Stimulated activated effector memory CD8-positive, alpha-beta T cell treated with anti-CD3 and anti-CD28 coated beads, Interleukin-12 subunit alpha, Interleukin-12 subunit beta, amount 100 ng/mL, for 72 hours (primary cell): ENCODE results near the gene PGA4.
"Not testable (repeated sequence)": the region's sequence is repeated elsewhere in the genome, so short reads cannot be mapped to it uniquely, and the experiment has no call there.

Source experiments
- ATAC-seq: fragments of 150-1000 bp; cut with Tn5 transposase; 2 replicates; pipeline ENCODE4 v1.10.0; 2021
- DNase-seq, 2 donors: peaks; one replicate each; pipeline ENCODE4 v3.0.0; 2021 to 2022; ENCODE audit warnings: low spot score in 2 of 2
- H3K27ac Mint-ChIP-seq: one replicate; pipeline ENCODE4 v1.8.0; 2022; ENCODE audit warnings: mild to moderate bottlenecking, mixed read lengths
- H3K36me3 Mint-ChIP-seq: one replicate; pipeline ENCODE4 v1.8.0; 2022; ENCODE audit warnings: mild to moderate bottlenecking, mixed read lengths
- H3K4me1 Mint-ChIP-seq: one replicate; pipeline ENCODE4 v1.8.0; 2022; ENCODE audit warnings: mixed read lengths
- H3K4me3 Mint-ChIP-seq: one replicate; pipeline ENCODE4 v1.8.0; 2022; ENCODE audit warnings: mild to moderate bottlenecking, mixed read lengths
- H3K9me3 Mint-ChIP-seq: one replicate; pipeline ENCODE4 v1.8.0; 2022; ENCODE audit warnings: mixed read lengths

Gene PGA4

DNA sequence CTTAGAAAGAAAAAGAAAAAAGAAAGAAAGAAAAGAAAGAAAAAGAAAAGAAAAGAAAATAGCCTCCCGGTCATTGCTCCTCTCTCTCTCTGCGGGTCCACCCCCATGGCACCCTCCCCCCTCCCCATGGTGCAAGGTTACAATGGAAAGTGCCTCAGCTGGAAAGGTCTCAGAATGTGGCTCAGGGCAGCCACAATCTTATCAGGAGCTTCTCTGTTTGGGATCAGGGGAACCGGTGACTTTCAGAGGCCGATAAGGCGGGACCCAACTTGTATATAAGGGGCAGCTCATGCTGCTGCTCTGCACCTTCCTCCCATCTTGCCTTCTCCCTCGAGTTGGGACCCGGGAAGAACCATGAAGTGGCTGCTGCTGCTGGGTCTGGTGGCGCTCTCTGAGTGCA, at the start of gene PGA4:
TSS of gene PGA4 (plus strand) at position 301 of the 400 bp plus-strand sequence. CDS start at position 355, 54 bp downstream.
- H3K4me3 Mint-ChIP-seq, H3K4me1 Mint-ChIP-seq, ATAC-seq, H3K9me3 Mint-ChIP-seq, DNase-seq, H3K27ac Mint-ChIP-seq, H3K36me3 Mint-ChIP-seq: not testable (repeated sequence)

DNA sequence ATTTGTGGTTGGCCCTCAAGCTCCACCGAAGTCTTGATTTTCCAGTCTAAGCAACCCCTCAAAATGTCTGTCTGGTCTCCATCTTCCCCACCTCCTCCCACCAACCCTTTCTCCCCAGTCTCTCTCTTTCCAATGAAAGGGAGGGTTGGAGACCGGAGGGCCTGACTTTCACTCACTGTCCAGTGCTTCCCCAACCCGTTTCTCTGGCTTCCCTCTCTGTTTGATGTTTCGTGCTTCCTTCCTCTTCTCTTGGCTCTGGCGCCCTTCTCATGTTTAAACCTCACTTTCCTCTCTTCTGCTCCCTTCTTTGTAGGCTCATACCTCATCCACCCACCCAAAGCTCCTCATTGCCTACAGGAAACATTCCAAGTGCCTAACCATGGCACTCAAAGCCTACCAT, 49.8 kb upstream of the PGA4 start:
- Mint-ChIP-seq H3K9me3 (no peaks in the 10 kb centered on the region), H3K4me1 (peaks cover 14% of the 10 kb centered on the region), H3K4me3 (no peak overlapping the region), H3K27ac (peak overlapping the region; percentile 60), H3K36me3 (no peaks in the 10 kb centered on the region)
- ATAC-seq (no peak), DNase-seq (no peak)

DNA sequence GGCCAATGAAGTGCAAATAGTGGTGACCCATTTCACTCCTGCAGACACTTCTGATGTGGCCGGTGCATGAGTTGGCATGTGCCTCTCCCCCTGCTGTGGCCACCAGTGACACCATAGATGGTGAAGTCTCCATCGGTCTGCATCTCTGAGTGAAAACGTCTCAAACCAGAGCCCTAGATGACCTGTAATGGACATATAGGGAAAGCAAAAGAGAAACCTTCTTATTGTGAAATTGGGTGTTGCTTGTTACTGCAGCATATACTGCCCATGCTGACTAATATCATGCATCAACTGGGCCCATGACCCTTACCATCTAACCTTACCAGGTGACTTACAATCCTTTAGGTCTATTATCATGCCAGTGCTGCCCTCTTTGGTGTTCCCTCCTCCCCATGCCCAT, 49.3 kb upstream of the PGA4 start:
- no peak for DNase-seq
- Mint-ChIP-seq H3K9me3 (no peaks in the 10 kb centered on the region), H3K4me3 (no peak overlapping the region), H3K27ac (no peak overlapping the region), H3K4me1 (peaks cover 14% of the 10 kb centered on the region), H3K36me3 (no peaks in the 10 kb centered on the region)
- peak; percentile 26 for ATAC-seq

DNA sequence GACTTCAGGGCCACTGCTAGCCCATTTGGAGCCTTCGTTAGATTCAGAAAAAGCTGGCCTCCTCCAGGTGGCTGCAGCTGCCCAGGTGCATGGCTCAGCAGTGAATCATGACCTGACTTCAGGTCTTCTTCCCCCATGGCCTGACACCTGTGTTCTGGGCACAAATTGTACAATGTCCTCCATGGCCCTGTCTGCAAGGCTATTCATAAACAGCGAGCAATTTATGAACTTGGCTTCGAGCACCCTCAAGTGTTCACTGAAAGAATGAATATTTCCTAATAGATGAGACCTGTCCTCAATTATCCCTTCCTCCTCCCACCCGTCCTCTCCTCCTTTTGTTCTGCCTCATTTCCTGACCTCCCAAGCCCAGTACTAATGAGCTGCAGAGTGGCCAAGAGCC, 48.7 kb upstream of the PGA4 start:
- H3K36me3 Mint-ChIP-seq = no peaks in the 10 kb centered on the region
- no peaks in the 10 kb centered on the region for H3K9me3 Mint-ChIP-seq
- H3K4me3 Mint-ChIP-seq = no peak overlapping the region
- no peak overlapping the region for H3K27ac Mint-ChIP-seq
- ATAC-seq = no peak
- DNase-seq = no peak
- peaks cover 14% of the 10 kb centered on the region for H3K4me1 Mint-ChIP-seq

DNA sequence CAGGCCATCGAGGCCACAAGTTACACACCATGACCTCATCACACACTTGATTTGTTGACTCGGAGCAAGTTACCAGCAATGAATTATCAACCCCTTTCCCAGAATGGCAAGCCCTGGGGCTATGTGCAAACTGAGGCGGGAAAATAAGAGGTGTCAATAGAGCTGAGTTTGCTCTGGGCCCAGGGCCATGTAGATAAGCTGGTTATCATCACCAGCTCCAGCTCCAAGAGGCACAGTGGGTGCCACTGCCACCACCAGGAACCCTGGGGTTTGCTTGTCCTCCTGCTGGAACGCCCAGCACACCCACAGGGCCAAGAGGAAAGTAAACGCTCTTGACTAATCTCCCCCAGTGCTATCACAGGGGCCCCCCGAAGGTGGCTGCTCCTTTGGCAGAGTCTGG, 47.9 kb upstream of the PGA4 start:
- DNase-seq = no peak
- no peak for ATAC-seq
- Mint-ChIP-seq H3K4me3 (no peak overlapping the region), H3K4me1 (peaks cover 14% of the 10 kb centered on the region), H3K9me3 (no peaks in the 10 kb centered on the region), H3K36me3 (no peaks in the 10 kb centered on the region), H3K27ac (no peak overlapping the region)

DNA sequence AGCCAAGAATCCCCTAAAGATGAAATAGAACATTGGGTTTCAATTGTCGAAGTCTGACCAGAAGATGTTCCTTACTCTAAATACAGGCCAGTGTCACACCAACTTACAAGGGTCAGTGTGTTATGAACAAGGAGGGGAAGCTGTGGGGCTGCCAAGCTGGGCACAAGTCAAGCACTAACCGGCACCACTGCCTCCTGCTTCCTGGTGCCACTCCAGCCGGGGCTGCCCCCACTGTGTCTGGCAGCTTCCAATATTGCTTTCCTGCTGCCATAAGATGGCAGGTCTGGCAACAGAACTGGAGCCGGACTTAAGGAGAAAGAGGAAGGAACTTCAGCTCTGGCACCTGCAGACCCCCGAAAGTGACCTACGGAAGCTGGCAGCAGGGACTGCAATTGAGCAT, 47.2 kb upstream of the PGA4 start:
- Mint-ChIP-seq H3K4me3 (no peak overlapping the region), H3K9me3 (no peaks in the 10 kb centered on the region), H3K27ac (no peak overlapping the region), H3K36me3 (no peaks in the 10 kb centered on the region), H3K4me1 (peaks cover 14% of the 10 kb centered on the region)
- no peak for ATAC-seq
- DNase-seq = no peak

DNA sequence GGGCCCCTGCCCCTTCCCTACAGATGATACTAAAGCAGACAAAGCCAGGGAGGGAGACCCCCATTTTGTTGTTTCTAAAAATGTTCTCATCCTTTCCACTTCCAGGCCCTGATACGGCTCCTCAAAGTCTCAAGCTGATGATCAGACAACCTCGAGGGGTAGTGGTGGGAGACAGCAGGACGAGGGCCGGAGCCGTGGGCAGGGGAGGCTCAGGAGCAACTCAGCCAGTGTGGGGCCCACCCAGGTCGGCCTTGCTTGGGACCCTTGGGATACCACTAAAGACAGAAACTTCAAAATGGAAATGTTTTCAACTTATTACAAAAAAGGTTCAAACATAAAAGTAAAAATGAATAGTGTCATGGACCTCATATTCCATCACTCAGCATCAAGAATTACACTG, 45.7 kb upstream of the PGA4 start:
- Mint-ChIP-seq H3K27ac (no peak overlapping the region), H3K4me1 (peaks cover 14% of the 10 kb centered on the region), H3K36me3 (no peaks in the 10 kb centered on the region), H3K9me3 (no peaks in the 10 kb centered on the region), H3K4me3 (no peak overlapping the region)
- ATAC-seq (no peak), DNase-seq (no peak)

DNA sequence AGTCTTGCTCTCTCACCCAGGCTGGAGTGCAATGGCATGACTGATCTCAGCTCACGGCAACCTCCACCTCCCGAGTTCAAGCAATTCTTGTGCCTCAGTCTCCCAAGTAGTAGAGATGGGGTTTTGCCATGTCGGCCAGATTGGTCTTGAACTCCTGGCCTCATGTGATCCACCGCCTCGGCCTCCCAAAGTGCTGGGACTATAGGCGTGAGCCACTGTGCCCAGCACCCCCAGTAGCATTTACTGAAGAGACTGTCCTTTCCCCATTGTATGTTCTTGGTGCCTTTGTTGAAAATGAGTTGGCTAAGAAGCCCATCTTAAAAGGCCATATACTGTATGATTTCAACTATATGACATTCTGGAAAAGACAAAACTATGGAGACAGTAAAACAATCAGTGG, 41.9 kb upstream of the PGA4 start:
- ATAC-seq, DNase-seq, H3K4me3 Mint-ChIP-seq, H3K27ac Mint-ChIP-seq, H3K9me3 Mint-ChIP-seq, H3K36me3 Mint-ChIP-seq, H3K4me1 Mint-ChIP-seq: not testable (repeated sequence)

DNA sequence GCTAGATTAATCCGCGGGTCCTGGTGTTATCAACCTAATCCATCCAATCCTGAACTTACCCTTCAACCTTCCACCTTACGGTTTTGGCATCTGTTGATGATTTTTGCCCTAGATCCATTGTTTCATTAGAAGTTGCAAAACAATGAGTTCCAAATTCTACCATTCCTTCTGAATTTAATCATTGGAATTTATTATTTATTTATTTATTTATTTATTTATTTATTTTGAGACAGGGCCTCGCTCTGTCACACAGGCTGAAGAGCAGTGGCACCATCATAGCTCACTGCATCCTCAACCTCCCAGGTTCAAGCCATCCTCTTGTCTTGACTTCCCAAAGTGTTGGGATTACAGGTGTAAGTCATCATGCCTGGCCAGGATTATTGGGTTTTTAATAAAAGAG, 40.7 kb upstream of the PGA4 start:
- Mint-ChIP-seq H3K4me1 (no peaks in the 10 kb centered on the region), H3K9me3 (no peaks in the 10 kb centered on the region), H3K36me3 (no peaks in the 10 kb centered on the region), H3K4me3 (no peak overlapping the region), H3K27ac (no peak overlapping the region)
- DNase-seq (no peak), ATAC-seq (no peak)

DNA sequence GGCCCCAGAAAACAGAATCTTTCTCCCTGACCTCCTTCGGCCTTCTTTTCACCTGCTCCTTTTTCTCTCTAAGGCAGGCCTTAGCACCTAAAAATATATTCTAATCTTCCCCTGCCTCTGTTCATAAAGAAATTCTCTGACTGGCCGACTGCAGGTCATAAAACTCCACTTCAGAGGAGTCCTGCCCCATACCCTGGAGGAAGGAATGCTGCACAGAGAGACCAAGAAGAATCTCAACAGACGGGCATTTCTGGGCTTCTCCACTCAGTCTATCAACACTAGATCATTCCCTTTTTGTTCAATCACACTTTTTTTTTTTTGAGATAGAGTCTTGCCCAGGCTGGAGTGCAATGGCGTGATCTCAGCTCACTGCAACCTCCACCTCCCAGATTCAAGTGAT, 38.5 kb upstream of the PGA4 start:
- Mint-ChIP-seq H3K27ac (peak overlapping the region; percentile 49), H3K4me3 (no peak overlapping the region), H3K9me3 (no peaks in the 10 kb centered on the region), H3K4me1 (no peaks in the 10 kb centered on the region), H3K36me3 (no peaks in the 10 kb centered on the region)
- no peak for ATAC-seq
- no peak for DNase-seq

DNA sequence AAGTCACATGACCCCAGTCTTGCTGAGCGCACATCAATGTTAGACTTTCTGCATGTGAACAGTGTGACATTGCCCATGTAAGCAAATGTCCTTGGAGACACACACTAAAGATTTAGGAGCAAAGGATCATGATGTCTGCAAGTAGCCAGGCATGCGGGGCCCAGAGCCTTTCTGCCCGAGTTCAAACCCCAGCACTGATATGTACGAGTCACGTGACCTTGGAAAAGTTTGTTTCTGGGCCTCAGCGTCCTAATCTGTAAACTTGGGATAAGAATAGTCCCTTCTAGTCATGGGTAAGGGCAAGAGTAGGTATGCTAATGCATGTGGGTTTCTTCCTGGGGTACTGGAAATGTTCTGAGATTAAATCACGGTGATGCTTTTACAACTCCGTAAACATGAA, 35.6 kb upstream of the PGA4 start:
- ATAC-seq (no peak), DNase-seq (no peak)
- Mint-ChIP-seq H3K4me3 (no peak overlapping the region), H3K27ac (no peak overlapping the region), H3K4me1 (no peaks in the 10 kb centered on the region), H3K9me3 (no peaks in the 10 kb centered on the region), H3K36me3 (no peaks in the 10 kb centered on the region)

DNA sequence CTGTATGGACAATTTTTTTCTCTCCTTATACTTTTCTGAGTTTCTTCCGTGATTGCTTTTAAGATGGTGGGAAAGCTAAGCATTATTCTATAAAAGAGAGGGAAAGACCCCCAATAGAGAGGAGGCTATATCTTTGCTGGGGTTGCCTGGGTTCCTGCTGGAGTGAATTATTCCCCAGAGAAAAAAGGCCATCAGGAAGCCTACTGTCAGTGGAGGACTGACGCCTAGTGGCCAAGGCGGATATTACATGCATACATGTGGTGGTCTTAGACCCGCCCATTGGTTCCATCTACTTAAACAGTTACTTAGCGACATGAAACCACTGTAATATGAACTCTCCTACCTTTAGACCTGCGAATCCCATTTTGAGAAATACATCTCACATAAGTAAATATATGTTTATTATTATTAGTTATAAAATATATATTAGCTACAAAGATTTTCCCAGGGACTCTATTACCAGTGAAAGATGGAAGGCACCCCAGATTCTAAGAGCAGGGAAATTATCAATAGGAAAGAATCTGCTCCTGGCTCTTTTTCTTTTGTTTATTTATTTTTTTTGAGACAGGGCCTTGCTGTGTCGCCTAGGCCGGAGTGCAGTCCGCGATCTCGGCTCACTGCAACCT, 34.5 kb upstream of the PGA4 start:
- Mint-ChIP-seq H3K27ac (no peak overlapping the region), H3K9me3 (no peaks in the 10 kb centered on the region), H3K36me3 (no peaks in the 10 kb centered on the region), H3K4me3 (no peak overlapping the region), H3K4me1 (no peaks in the 10 kb centered on the region)
- DNase-seq = peak; percentile 70 to 89
- ATAC-seq = peak; percentile 84

DNA sequence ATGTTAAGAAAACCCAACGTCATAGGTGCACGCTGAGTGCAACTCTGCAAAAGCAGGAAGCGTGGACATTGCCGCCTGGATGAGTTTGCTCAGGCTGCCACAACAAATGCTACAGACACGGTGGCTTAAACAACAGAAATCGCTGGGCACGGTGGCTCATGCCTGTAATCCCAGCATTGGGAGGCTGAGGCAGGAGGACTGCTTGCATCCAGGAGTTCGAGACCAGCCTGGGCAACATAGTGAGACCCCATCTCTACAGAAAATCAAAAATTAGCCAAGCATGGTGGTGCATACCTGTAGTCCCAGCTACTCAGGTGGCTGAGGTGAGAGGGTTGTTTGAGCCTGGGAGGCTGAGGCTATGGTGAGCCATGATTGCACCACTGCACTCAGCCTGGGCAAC, 32.2 kb upstream of the PGA4 start:
- ATAC-seq (no peak), DNase-seq (no peak)
- Mint-ChIP-seq H3K4me3 (no peak overlapping the region), H3K36me3 (no peaks in the 10 kb centered on the region), H3K27ac (no peak overlapping the region), H3K4me1 (no peaks in the 10 kb centered on the region), H3K9me3 (no peaks in the 10 kb centered on the region)

DNA sequence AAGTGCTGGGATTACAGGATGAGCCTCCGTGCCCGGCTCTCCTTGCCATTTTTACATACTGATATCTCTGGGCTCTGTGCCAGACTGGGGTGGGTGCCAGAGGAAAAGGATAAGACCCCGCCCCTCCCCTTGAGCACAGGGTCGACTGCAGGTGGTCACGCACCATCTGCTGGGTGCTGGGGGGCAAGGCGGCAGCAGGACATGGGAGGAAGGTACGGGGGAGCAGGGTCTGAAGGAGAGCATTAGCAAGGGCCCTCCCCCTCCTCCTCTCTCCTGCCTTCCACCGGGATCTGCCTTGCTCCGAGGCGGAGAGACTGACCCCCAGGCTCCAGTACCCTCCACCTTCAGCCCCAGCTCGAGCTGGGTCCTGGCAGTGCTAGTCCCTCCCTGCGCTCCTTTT, 28.6 kb upstream of the PGA4 start:
- ATAC-seq (no peak), DNase-seq (no peak)
- no peaks in the 10 kb centered on the region for H3K4me1 Mint-ChIP-seq
- no peak overlapping the region for H3K4me3 Mint-ChIP-seq
- no peaks in the 10 kb centered on the region for H3K9me3 Mint-ChIP-seq
- H3K27ac Mint-ChIP-seq = no peak overlapping the region
- no peaks in the 10 kb centered on the region for H3K36me3 Mint-ChIP-seq

DNA sequence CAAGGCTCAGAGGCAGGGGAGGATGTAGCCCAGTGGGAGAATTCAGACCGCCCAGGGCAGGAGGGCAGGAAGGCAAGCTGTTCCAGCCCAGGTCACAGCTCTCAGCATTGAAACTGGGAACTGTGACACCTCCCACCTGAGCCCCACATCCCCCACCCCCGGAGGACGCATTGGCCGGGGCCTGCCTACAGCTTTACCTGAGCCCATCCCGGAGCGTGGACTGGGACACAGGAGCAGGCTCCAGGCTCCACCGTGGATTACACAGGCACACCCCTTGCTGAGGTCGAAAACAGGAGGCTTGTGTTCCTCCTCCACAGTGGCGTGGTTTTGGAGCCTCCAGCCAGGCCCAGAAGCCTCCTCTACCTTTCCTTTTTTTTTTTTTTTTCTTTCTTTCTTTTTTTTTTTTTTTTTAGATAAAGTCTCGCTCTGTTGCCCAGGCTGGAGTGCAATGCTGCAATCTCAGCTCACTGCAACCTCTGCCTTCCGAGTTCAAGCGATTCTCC, 27.9 kb upstream of the PGA4 start:
- H3K36me3 Mint-ChIP-seq = no peaks in the 10 kb centered on the region
- DNase-seq (no peak), ATAC-seq (no peak)
- H3K27ac Mint-ChIP-seq = no peak overlapping the region
- no peaks in the 10 kb centered on the region for H3K9me3 Mint-ChIP-seq
- H3K4me3 Mint-ChIP-seq = no peak overlapping the region
- no peaks in the 10 kb centered on the region for H3K4me1 Mint-ChIP-seq

DNA sequence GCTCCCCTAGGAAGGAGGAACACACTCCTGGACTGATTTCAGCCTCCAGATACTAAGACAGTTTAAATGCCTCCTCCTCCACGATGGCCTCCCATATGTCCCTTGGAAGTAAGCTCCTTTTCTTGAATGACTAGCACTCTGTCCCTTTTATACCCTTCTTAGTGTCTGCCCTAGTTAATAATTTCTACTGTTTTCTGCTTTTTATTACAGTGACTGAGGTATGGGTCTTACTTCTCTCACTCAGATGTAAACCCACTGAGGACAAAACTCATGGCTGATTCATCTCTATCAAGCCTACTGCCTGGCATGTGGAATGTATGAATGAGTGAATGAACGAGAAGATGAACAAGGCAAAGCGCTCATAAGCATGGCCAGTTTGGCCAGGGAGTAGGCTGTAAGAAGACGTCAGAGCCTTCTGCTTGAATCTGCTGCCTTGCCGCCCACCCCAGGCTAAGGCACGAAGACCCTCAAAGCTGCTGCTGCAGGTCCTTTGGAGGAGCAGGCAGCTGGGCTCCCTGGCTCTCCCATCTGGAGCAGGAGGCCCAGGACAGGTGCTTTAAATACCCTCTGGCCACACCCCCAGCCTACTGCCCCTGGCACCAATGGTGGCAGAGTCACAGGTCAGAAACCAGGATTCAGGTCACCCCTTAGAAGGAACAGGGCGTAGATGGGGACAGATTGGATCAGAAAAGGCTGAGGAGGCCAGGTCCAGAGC, 27.0 kb upstream of the PGA4 start:
- Mint-ChIP-seq H3K27ac (no peak overlapping the region), H3K4me1 (no peaks in the 10 kb centered on the region)
- ATAC-seq = no peak

More for the DNA sequence above, 27.0 kb upstream of the PGA4 start:
- Mint-ChIP-seq H3K9me3 (no peaks in the 10 kb centered on the region), H3K4me3 (no peak overlapping the region), H3K36me3 (no peaks in the 10 kb centered on the region)
- DNase-seq = peak in 1 of 2 donors; percentile 45
